GM12891 (cell line): ENCODE results near the gene CD46.

Experiments used
- PAX5 ChIP-seq: IDR thresholded peaks from 2 replicates; pipeline ENCODE4 v1.6.1; 2011; ENCODE audit warnings: low read length, moderate library complexity, mild to moderate bottlenecking; ENCODE audit not compliant: insufficient read depth, severe bottlenecking
- POLR2A ChIP-seq: IDR thresholded peaks from 2 replicates; pipeline ENCODE4 v1.6.1; 2011; ENCODE audit warnings: low read depth, low read length, control low read depth
- POLR2AphosphoS5 ChIP-seq: IDR thresholded peaks from 2 replicates; pipeline ENCODE4 v1.6.1; 2011; ENCODE audit warnings: low read depth, low read length, control low read depth
- TAF1 ChIP-seq: IDR thresholded peaks from 2 replicates; pipeline ENCODE4 v1.6.1; 2011; ENCODE audit warnings: low read depth, low read length, control low read depth

- TF ChIP-seq POLR2A, result no peak
- TF ChIP-seq TAF1, result no peak
- no peak for TF ChIP-seq POLR2AphosphoS5
- no peak for TF ChIP-seq PAX5
Observed at GRCh38 chr1:207806531-207807325, 54.9 kb downstream of the CD46 start.
